Measurements from ENCODE around the gene BSCL2. TPM values are rescaled to one million over a fixed set of nuclear protein-coding genes. Genes with fewer than 3 reads are reported as not detected.
A peak's percentile ranks its signal among the peaks of the same experiment; 100 is the strongest.

BSCL2 gene
- total and polyA plus RNA-seq, 2 of the 13 experiments (the other 11 are each of a cell fraction or from before 2014, with no cell fraction given) = 19.5 to 21.1 TPM

DNA sequence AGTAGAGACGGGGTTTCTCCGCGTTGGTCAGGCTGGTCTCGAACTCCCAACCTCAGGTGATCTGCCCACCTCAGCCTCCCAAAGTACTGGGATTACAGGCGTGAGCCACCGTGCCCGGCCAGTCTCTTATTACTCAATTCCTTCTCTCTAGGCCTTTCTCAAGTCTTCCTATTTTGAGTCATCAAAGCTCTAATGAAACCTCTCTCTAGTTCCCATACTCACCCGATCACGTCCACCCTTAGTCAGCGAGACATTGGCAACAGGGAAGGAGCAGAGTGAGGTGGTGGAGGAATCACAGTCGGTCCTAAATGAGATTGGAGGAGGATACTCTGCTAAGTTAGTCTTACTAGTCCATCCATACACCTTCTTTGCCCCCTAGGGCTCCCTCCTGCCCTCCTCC lies 5.0 kb downstream of the BSCL2 start (continued):
- no peak for TF ChIP-seq NR2F6 (IDR thresholded peaks at IDR 0.05)
- TF ChIP-seq NR2F6 (CRISPR knock-in tag; IDR thresholded peaks at IDR 0.05) = no peak
- no peak for TF ChIP-seq BHLHE40 (IDR thresholded peaks at IDR 0.05; ENCODE audit: low read length)
- no peak for TF ChIP-seq SP2 (CRISPR knock-in tag; IDR thresholded peaks at IDR 0.05)
- no peak for TF ChIP-seq ZFP41 (CRISPR knock-in tag; IDR thresholded peaks at IDR 0.05; ENCODE audit: borderline replicate concordance)

DNA sequence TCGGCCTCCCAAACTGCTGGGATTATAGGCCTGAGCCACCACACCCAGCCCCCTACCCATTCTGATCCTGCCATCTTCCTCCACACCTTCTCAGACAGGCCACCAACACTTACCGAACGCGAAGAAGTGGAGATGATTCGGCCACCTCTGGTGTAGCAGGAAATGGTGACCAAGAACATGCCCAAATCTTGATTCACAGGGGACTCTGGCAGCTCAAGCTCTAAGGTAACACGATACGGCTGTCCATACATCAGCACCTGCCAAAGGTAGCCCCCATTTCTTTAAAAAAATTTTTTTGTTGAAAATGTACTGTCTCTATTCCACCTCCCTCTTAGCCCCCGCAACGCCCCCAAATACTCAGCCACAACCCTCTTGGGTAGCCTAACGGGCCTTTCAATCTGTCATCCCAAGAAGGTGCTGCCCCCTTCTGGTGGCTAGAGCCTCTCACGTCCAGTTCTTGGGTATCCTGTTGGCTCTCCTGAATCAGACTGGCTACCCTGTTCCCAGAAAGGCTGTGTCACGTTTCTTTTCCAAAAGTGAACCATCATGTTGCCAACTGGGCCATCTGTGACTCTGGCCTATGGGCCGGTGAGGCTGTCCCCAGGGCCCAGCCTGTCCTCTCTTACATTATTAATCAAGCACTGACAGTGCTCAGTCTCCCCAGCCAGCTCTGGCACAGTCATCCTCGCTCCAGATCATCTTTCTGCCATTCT lies 12.6 kb downstream of the BSCL2 start:
- Histone ChIP-seq H3K9ac (ENCODE audit: insufficient read depth, low read depth, low read length) (no peak overlapping the region), H2AFZ (ENCODE audit: low read length) (no peak overlapping the region), H3K9me3 (ENCODE audit: low read length) (no peaks in the 10 kb centered on the region), H3K36me3 (replicated peaks in 1 of 2; ENCODE audit: control insufficient read depth in 1 of 2, insufficient read depth in 2 of 2, low read length in 2 of 2) (peaks cover 17 to 37% of the 10 kb centered on the region in 2 experiments), H3K4me2 (ENCODE audit: low read depth, low read length) (no peak overlapping the region), H3K27me3 (ENCODE audit: control insufficient read depth in 1 of 2, insufficient read depth in 2 of 2, low read length in 2 of 2) (no peaks in the 10 kb centered on the region), H3K27ac (ENCODE audit: extremely low read length, insufficient read depth, low read length) (no peak overlapping the region), H4K20me1 (ENCODE audit: insufficient read depth, low read length) (no peaks in the 10 kb centered on the region), H3K4me1 (ENCODE audit: insufficient read depth, low read length) (no peaks in the 10 kb centered on the region), H3K4me3 (replicated peaks in 1 of 3; ENCODE audit: insufficient read depth in 1 of 3, low read depth in 2 of 3, low read length in 3 of 3) (no peak overlapping the region), H3K79me2 (ENCODE audit: insufficient read depth, low read length) (no peaks in the 10 kb centered on the region)
- ATAC-seq = peak; percentile 86
- peak; percentile 52 for FAIRE-seq
- peak; percentile 70 for DNase-seq (ENCODE audit: low spot score)
- ChIA-PET CTCF (ENCODE audit: low intra/inter-chr PET ratio, low total read pairs) (interaction anchor here (0.8 to 1.6 kb wide), 3 partner anchors 14 to 314 kb away, joined by 3 to 9 read pairs (median 4); partner anchors contain the start of genes EML3 and ROM1), POLR2A (no interaction called here)
- no TSS peak for BruUV-seq (replicated peaks)
- in situ Hi-C loops (cut with HindIII; ENCODE audit: extremely low pct_ligation_motif_present, low pct_unique_long_range_greater_than_20kb) (no loop called here), intact Hi-C loops (cut with micrococcal nuclease; ENCODE audit: unreplicated experiment) (loop anchor here (1.0 kb wide), 1 partner anchor 314 kb away; no protein-coding TSS in a partner anchor)
- WGBS (ENCODE audit: low lambda C conversion rate) = 79% methylated on average over 14 of the region's 14 CpGs
- TF ChIP-seq, protein P1, sequence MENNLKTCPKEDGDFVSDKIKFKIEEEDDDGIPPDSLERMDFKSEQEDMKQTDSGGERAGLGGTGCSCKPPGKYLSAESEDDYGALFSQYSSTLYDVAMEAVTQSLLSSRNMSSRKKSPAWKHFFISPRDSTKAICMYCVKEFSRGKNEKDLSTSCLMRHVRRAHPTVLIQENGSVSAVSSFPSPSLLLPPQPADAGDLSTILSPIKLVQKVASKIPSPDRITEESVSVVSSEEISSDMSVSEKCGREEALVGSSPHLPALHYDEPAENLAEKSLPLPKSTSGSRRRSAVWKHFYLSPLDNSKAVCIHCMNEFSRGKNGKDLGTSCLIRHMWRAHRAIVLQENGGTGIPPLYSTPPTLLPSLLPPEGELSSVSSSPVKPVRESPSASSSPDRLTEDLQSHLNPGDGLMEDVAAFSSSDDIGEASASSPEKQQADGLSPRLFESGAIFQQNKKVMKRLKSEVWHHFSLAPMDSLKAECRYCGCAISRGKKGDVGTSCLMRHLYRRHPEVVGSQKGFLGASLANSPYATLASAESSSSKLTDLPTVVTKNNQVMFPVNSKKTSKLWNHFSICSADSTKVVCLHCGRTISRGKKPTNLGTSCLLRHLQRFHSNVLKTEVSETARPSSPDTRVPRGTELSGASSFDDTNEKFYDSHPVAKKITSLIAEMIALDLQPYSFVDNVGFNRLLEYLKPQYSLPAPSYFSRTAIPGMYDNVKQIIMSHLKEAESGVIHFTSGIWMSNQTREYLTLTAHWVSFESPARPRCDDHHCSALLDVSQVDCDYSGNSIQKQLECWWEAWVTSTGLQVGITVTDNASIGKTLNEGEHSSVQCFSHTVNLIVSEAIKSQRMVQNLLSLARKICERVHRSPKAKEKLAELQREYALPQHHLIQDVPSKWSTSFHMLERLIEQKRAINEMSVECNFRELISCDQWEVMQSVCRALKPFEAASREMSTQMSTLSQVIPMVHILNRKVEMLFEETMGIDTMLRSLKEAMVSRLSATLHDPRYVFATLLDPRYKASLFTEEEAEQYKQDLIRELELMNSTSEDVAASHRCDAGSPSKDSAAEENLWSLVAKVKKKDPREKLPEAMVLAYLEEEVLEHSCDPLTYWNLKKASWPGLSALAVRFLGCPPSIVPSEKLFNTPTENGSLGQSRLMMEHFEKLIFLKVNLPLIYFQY (CRISPR knock-in tag; IDR thresholded peaks at IDR 0.05; ENCODE audit: borderline replicate concordance) = no peak
- TF ChIP-seq, protein P2, sequence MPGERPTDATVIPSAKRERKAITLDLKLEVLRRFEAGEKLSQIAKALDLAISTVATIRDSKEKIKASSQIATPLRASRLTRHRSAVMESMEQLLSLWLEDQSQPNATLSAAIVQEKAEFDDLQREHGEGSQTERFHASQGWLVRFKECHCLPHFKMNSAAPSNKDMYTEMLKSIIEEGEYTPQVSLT (CRISPR knock-in tag; IDR thresholded peaks at IDR 0.05; ENCODE audit: borderline replicate concordance, low read depth) = no peak
- TF ChIP-seq ZNF205 (CRISPR knock-in tag; IDR thresholded peaks at IDR 0.05) (no peak), XRCC5 (optimal IDR thresholded peaks at IDR 0.05; ENCODE audit: low read length) (peak; percentile 50), SMC3 (IDR thresholded peaks at IDR 0.05; ENCODE audit: low read length) (peak; percentile 78), CEBPG (CRISPR knock-in tag; IDR thresholded peaks at IDR 0.05) (no peak), CBX2 (IDR thresholded peaks at IDR 0.05; ENCODE audit: low read depth, low read length) (no peak), CBX2 (CRISPR knock-in tag; IDR thresholded peaks at IDR 0.05; ENCODE audit: low read depth) (no peak), POGZ (CRISPR knock-in tag; IDR thresholded peaks at IDR 0.05) (no peak), ZNF501 (CRISPR knock-in tag; IDR thresholded peaks at IDR 0.05) (peak; percentile 44; the same call in 1 of the 2 replicates)
- TF ChIP-seq, protein P3, sequence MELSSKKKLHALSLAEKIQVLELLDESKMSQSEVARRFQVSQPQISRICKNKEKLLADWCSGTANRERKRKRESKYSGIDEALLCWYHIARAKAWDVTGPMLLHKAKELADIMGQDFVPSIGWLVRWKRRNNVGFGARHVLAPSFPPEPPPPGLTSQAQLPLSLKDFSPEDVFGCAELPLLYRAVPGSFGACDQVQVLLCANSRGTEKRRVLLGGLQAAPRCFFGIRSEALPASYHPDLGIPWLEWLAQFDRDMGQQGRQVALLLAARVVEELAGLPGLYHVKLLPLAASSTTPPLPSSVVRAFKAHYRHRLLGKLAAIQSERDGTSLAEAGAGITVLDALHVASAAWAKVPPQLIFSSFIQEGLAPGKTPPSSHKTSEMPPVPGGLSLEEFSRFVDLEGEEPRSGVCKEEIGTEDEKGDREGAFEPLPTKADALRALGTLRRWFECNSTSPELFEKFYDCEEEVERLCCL (CRISPR knock-in tag; IDR thresholded peaks at IDR 0.05; ENCODE audit: borderline replicate concordance) = no peak
- TF ChIP-seq, protein P4, sequence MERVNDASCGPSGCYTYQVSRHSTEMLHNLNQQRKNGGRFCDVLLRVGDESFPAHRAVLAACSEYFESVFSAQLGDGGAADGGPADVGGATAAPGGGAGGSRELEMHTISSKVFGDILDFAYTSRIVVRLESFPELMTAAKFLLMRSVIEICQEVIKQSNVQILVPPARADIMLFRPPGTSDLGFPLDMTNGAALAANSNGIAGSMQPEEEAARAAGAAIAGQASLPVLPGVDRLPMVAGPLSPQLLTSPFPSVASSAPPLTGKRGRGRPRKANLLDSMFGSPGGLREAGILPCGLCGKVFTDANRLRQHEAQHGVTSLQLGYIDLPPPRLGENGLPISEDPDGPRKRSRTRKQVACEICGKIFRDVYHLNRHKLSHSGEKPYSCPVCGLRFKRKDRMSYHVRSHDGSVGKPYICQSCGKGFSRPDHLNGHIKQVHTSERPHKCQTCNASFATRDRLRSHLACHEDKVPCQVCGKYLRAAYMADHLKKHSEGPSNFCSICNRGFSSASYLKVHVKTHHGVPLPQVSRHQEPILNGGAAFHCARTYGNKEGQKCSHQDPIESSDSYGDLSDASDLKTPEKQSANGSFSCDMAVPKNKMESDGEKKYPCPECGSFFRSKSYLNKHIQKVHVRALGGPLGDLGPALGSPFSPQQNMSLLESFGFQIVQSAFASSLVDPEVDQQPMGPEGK (CRISPR knock-in tag; IDR thresholded peaks at IDR 0.05) = peak; percentile 35; the same call in 1 of the 2 replicates

Data from HepG2 (cell line).